PC-3 (cell line): Measurements from ENCODE around the gene SLC1A2. TPM values are rescaled to one million over a fixed set of nuclear protein-coding genes. Genes with fewer than 3 reads are reported as not detected.

ENCODE experiments used
- ATAC-seq: fragments of 200-7000 bp; cut with Tn5 transposase; 2 replicates; pipeline ENCODE4 v1.9.1; 2020; ENCODE audit warnings: mild to moderate bottlenecking, moderate library complexity
- BruUV-seq: library from RNA; stranded (reverse); fragments of 400-500 nt; replicated peaks from 2 replicates; lab custom pipeline; 2021; lab: Mats Ljungman, UMichigan
- CTCF ChIA-PET: fragments of 300-600 bp; sonication (Branson Sonifier 250); formaldehyde crosslinking; loops from one replicate; lab custom pipeline; 2022; ENCODE audit warnings: antibody characterized with exemption; lab: Charles Lee
- POLR2A ChIA-PET: fragments of 300-600 bp; sonication (Branson Sonifier 250); formaldehyde crosslinking; loops from one replicate; lab custom pipeline; 2022; ENCODE audit warnings: antibody characterized with exemption; ENCODE audit not compliant: unreplicated experiment; lab: Charles Lee
- DNase-seq: peaks from one replicate; pipeline ENCODE4 v3.0.0-alpha.2; 2015
- H2AFZ ChIP-seq: fragments of 300-600 bp; sonication (generic); 2 replicates; pipeline ENCODE4 v1.6.0; 2016; ENCODE audit warnings: antibody characterized with exemption, low read length
- H3F3A ChIP-seq: fragments of 300-600 bp; sonication (generic); one replicate; pipeline ENCODE4 v1.6.0; 2017; ENCODE audit warnings: antibody characterized with exemption, low read length, control low read depth, mild to moderate bottlenecking; ENCODE audit not compliant: unreplicated experiment
- H3K27ac ChIP-seq: fragments of 300-600 bp; sonication (generic); 2 replicates; pipeline ENCODE4 v1.5.1; 2016; ENCODE audit warnings: mild to moderate bottlenecking, low read length
- H3K27me3 ChIP-seq: fragments of 300-600 bp; sonication (generic); 2 replicates; pipeline ENCODE4 v1.6.1; 2016; ENCODE audit warnings: low read length, mixed read lengths
- H3K36me3 ChIP-seq: fragments of 300-600 bp; sonication (generic); 2 replicates; pipeline ENCODE4 v1.6.1; 2016; ENCODE audit warnings: low read depth, mixed run types, low read length, mixed read lengths
- H3K4me1 ChIP-seq: fragments of 300-600 bp; sonication (generic); 2 replicates; pipeline ENCODE4 v1.5.1; 2016; ENCODE audit warnings: low read length; ENCODE audit not compliant: insufficient read depth
- H3K4me2 ChIP-seq: fragments of 300-600 bp; sonication (generic); 2 replicates; pipeline ENCODE4 v1.6.0; 2016; ENCODE audit warnings: low read length
- H3K4me3 ChIP-seq: fragments of 300-600 bp; sonication (generic); 2 replicates; pipeline ENCODE4 v1.5.1; 2016; ENCODE audit warnings: mild to moderate bottlenecking, low read length, mixed read lengths
- H3K79me2 ChIP-seq: fragments of 300-600 bp; sonication (generic); 2 replicates; pipeline ENCODE4 v1.6.1; 2017; ENCODE audit warnings: low read length, mixed read lengths
- H3K9ac ChIP-seq: fragments of 300-600 bp; sonication (generic); 2 replicates; pipeline ENCODE4 v1.6.0; 2016; ENCODE audit warnings: mild to moderate bottlenecking, low read length
- H3K9me2 ChIP-seq: fragments of 300-600 bp; sonication (generic); replicated peaks from 2 replicates; pipeline ENCODE4 v1.6.1; 2016; ENCODE audit warnings: mixed run types, low read length, mixed read lengths
- H3K9me3 ChIP-seq: fragments of 300-600 bp; sonication (generic); 2 replicates; pipeline ENCODE4 v1.6.1; 2016; ENCODE audit warnings: low read length, mixed read lengths
- H4K20me1 ChIP-seq: fragments of 300-600 bp; sonication (generic); 2 replicates; pipeline ENCODE4 v1.6.1; 2016; ENCODE audit warnings: low read length, mixed read lengths
- CTCF ChIP-seq: fragments of 300-600 bp; sonication (generic); conservative IDR thresholded peaks from 2 replicates; pipeline ENCODE4 v1.5.1; 2017; ENCODE audit warnings: antibody characterized with exemption, low read depth, mild to moderate bottlenecking, low read length
- EZH2 ChIP-seq: fragments of 300-600 bp; sonication (generic); IDR thresholded peaks from one replicate; pipeline ENCODE4 v1.6.1; 2017; ENCODE audit warnings: antibody characterized with exemption, mild to moderate bottlenecking, low read length; ENCODE audit not compliant: unreplicated experiment
- EZH2phosphoT487 ChIP-seq: fragments of 300-600 bp; sonication (generic); IDR thresholded peaks from 2 replicates; pipeline ENCODE4 v1.6.1; 2018; ENCODE audit warnings: mild to moderate bottlenecking, antibody characterized with exemption, low read length, borderline replicate concordance
- intact Hi-C: fragments of 100-400 bp; cut with micrococcal nuclease; formaldehyde crosslinking; loops from 2 replicates; pipeline ENCODE4 v1.9.0; 2023
- total RNA-seq: library from RNA; depleted of rRNA; stranded (reverse); fragments of >200 nt; gene quantifications from 2 replicates; pipeline ENCODE4 v1.2.3, GENCODE V29; 2014

The SLC1A2 gene
- total RNA-seq, 1 experiment from 2014 or later: 0.18 TPM

- Histone ChIP-seq H3K4me1 (no peaks in the 10 kb centered on the region), H3K9ac (no peak overlapping the region), H3K9me2 (no peaks in the 10 kb centered on the region), H3K79me2 (no peaks in the 10 kb centered on the region), H3K27ac (no peak overlapping the region), H2AFZ (no peak overlapping the region), H4K20me1 (no peaks in the 10 kb centered on the region), H3K4me2 (no peak overlapping the region), H3K36me3 (no peaks in the 10 kb centered on the region), H3F3A (no peaks in the 10 kb centered on the region), H3K9me3 (no peaks in the 10 kb centered on the region), H3K27me3 (peaks cover 31% of the 10 kb centered on the region), H3K4me3 (no peak overlapping the region)
- ChIA-PET POLR2A (no interaction called here), CTCF (interaction anchor here (0.7 to 1.0 kb wide), 4 partner anchors 253 to 1011 kb away, joined by 3 to 5 read pairs (median 3); no protein-coding TSS in a partner anchor)
- TF ChIP-seq CTCF (peak; percentile 76), EZH2 (no peak)
- DNase-seq: peak; percentile 32
- intact Hi-C loops: no loop called here
- BruUV-seq: no TSS peak
- ATAC-seq: peak; percentile 54; the same call in 1 of the 2 replicates
Measured at GRCh38 chr11:35412285-35412684, 7.1 kb downstream of the SLC1A2 start.

GRCh38 chr11:35407041-35407440, 12.3 kb downstream of the SLC1A2 start:
- intact Hi-C loops: no loop called here
- Histone ChIP-seq H3K9me2 (no peaks in the 10 kb centered on the region), H3K9me3 (no peaks in the 10 kb centered on the region), H3K79me2 (no peaks in the 10 kb centered on the region), H3K27ac (no peak overlapping the region), H4K20me1 (no peaks in the 10 kb centered on the region), H3K4me2 (no peak overlapping the region), H3F3A (no peaks in the 10 kb centered on the region), H3K27me3 (no peaks in the 10 kb centered on the region), H3K9ac (no peak overlapping the region), H3K36me3 (no peaks in the 10 kb centered on the region), H2AFZ (no peak overlapping the region), H3K4me1 (no peaks in the 10 kb centered on the region), H3K4me3 (no peak overlapping the region)
- POLR2A ChIA-PET: no interaction called here
- CTCF ChIA-PET: no interaction called here
- no peak for ATAC-seq
- BruUV-seq: no TSS peak
- DNase-seq: no peak
- no peak for TF ChIP-seq EZH2phosphoT487
- no peak for TF ChIP-seq CTCF
- TF ChIP-seq EZH2: no peak

- Histone ChIP-seq H3K79me2 (no peaks in the 10 kb centered on the region), H3K27me3 (no peaks in the 10 kb centered on the region), H3K27ac (no peak overlapping the region), H3K4me2 (no peak overlapping the region), H3K9ac (no peak overlapping the region), H4K20me1 (no peaks in the 10 kb centered on the region), H3K9me3 (no peaks in the 10 kb centered on the region), H3K36me3 (no peaks in the 10 kb centered on the region), H3F3A (no peaks in the 10 kb centered on the region), H3K4me1 (no peaks in the 10 kb centered on the region), H3K4me3 (no peak overlapping the region), H3K9me2 (no peaks in the 10 kb centered on the region), H2AFZ (0 out of 2 replicates have a peak overlapping the region, but pooled peaks have one; percentile 26)
- no TSS peak for BruUV-seq
- POLR2A ChIA-PET: no interaction called here
- CTCF ChIA-PET: no interaction called here
- DNase-seq (peak; percentile 69), ATAC-seq (peak; percentile 51)
- intact Hi-C loops: no loop called here
- no peak for TF ChIP-seq EZH2
- TF ChIP-seq CTCF: peak; percentile 79
- TF ChIP-seq EZH2phosphoT487: no peak
Measured at GRCh38 chr11:35404388-35404775, 15.0 kb downstream of the SLC1A2 start.
